Hepatocyte (in vitro differentiated cells): Measurements from ENCODE around the gene WDR33. TPM values are rescaled to one million over a fixed set of nuclear protein-coding genes. Genes with fewer than 3 reads are reported as not detected.

Experiments
- DNase-seq: peaks from one replicate; pipeline ENCODE4 v3.0.0-alpha.2; 2016; ENCODE audit warnings: low spot score
- H2AFZ ChIP-seq: fragments of 200-600 bp; sonication (generic); 2 replicates; pipeline ENCODE4 v1.6.0; 2016; ENCODE audit warnings: antibody characterized with exemption, mild to moderate bottlenecking
- H3K27ac ChIP-seq: fragments of 200-600 bp; sonication (generic); 2 replicates; pipeline ENCODE4 v1.5.1; 2016; ENCODE audit warnings: mild to moderate bottlenecking
- H3K27me3 ChIP-seq: fragments of 200-600 bp; sonication (generic); 2 replicates; pipeline ENCODE4 v1.6.1; 2016
- H3K36me3 ChIP-seq: fragments of 200-600 bp; sonication (generic); replicated peaks from 2 replicates; pipeline ENCODE4 v1.5.1; 2016; ENCODE audit warnings: low read depth; ENCODE audit not compliant: insufficient read depth
- H3K4me1 ChIP-seq: fragments of 200-600 bp; sonication (generic); 2 replicates; pipeline ENCODE4 v1.5.1; 2016; ENCODE audit warnings: mild to moderate bottlenecking, moderate library complexity; ENCODE audit not compliant: insufficient read depth
- H3K4me2 ChIP-seq: fragments of 200-600 bp; sonication (generic); 2 replicates; pipeline ENCODE4 v1.6.0; 2016
- H3K4me3 ChIP-seq: fragments of 200-600 bp; sonication (generic); 2 replicates; pipeline ENCODE4 v1.5.1; 2016; ENCODE audit warnings: mild to moderate bottlenecking
- H3K79me2 ChIP-seq: fragments of 200-600 bp; sonication (generic); 2 replicates; pipeline ENCODE4 v1.6.0; 2017; ENCODE audit warnings: mild to moderate bottlenecking
- H3K9me2 ChIP-seq: fragments of 200-600 bp; sonication (generic); replicated peaks from 2 replicates; pipeline ENCODE4 v1.6.0; 2017; ENCODE audit warnings: mild to moderate bottlenecking; ENCODE audit not compliant: insufficient read depth
- H3K9me3 ChIP-seq: fragments of 200-600 bp; sonication (generic); 2 replicates; pipeline ENCODE4 v1.5.1; 2016; ENCODE audit warnings: low read depth, mild to moderate bottlenecking
- H4K20me1 ChIP-seq: fragments of 200-600 bp; sonication (generic); 2 replicates; pipeline ENCODE4 v1.6.0; 2016; ENCODE audit warnings: mild to moderate bottlenecking; ENCODE audit not compliant: insufficient read depth, poor library complexity, severe bottlenecking
- EZH2 ChIP-seq: fragments of 200-600 bp; sonication (generic); IDR thresholded peaks from 2 replicates; pipeline ENCODE4 v1.6.1; 2016; ENCODE audit warnings: antibody characterized with exemption, mild to moderate bottlenecking, borderline replicate concordance
- EZH2phosphoT487 ChIP-seq: fragments of 200-600 bp; sonication (generic); IDR thresholded peaks from one replicate; pipeline ENCODE4 v1.6.1; 2018; ENCODE audit warnings: antibody characterized with exemption, mild to moderate bottlenecking, low read depth, moderate library complexity; ENCODE audit not compliant: unreplicated experiment, severe bottlenecking
- WGBS: methylation state at CpG from one replicate; pipeline ENCODE4 v1.1.6; 2016; ENCODE audit warnings: low lambda C conversion rate; ENCODE audit errors: missing lambda C conversion rate; 5-methylcytosine and 5-hydroxymethylcytosine counted together
- polyA plus RNA-seq: library from polyadenylated mRNA; unstranded; fragments of >200 nt; fragmentation: Nextera tagmentation; extraction: Ambion mirVana; gene quantifications from 2 replicates; pipeline ENCODE4 v1.2.1, GENCODE V29; 2016
- total RNA-seq: library from RNA; depleted of rRNA; stranded (reverse); fragments of >200 nt; gene quantifications from 2 replicates; pipeline ENCODE4 v1.2.3, GENCODE V29; 2014
- TF ChIP-seq, protein P1 (sequence below): fragments of 200-600 bp; sonication (generic); IDR thresholded peaks from 2 replicates; pipeline ENCODE4 v1.5.1; 2016; ENCODE audit warnings: antibody characterized with exemption, mild to moderate bottlenecking; ENCODE audit not compliant: poor library complexity

WDR33 gene
- total and polyA plus RNA-seq, 2 experiments from 2014 or later, result 43.3 to 47.5 TPM

GRCh38 chr2:127694986-127695385 is 116.0 kb downstream of the WDR33 start:
- Histone ChIP-seq H3K9me3 (no peaks in the 10 kb centered on the region), H3K79me2 (no peaks in the 10 kb centered on the region), H2AFZ (no peak overlapping the region), H3K4me2 (peak overlapping the region; percentile 77), H3K27me3 (no peaks in the 10 kb centered on the region), H3K4me1 (peaks cover 6% of the 10 kb centered on the region), H3K36me3 (no peaks in the 10 kb centered on the region), H3K27ac (no peak overlapping the region), H3K4me3 (no peak overlapping the region), H3K9me2 (no peaks in the 10 kb centered on the region), H4K20me1 (no peaks in the 10 kb centered on the region)
- 95% methylated on average over 9 of the region's 9 CpGs for WGBS
- no peak for DNase-seq
- TF ChIP-seq, protein P1, sequence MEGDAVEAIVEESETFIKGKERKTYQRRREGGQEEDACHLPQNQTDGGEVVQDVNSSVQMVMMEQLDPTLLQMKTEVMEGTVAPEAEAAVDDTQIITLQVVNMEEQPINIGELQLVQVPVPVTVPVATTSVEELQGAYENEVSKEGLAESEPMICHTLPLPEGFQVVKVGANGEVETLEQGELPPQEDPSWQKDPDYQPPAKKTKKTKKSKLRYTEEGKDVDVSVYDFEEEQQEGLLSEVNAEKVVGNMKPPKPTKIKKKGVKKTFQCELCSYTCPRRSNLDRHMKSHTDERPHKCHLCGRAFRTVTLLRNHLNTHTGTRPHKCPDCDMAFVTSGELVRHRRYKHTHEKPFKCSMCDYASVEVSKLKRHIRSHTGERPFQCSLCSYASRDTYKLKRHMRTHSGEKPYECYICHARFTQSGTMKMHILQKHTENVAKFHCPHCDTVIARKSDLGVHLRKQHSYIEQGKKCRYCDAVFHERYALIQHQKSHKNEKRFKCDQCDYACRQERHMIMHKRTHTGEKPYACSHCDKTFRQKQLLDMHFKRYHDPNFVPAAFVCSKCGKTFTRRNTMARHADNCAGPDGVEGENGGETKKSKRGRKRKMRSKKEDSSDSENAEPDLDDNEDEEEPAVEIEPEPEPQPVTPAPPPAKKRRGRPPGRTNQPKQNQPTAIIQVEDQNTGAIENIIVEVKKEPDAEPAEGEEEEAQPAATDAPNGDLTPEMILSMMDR, result no peak
- no peak for TF ChIP-seq EZH2phosphoT487
- no peak for TF ChIP-seq EZH2

DNA sequence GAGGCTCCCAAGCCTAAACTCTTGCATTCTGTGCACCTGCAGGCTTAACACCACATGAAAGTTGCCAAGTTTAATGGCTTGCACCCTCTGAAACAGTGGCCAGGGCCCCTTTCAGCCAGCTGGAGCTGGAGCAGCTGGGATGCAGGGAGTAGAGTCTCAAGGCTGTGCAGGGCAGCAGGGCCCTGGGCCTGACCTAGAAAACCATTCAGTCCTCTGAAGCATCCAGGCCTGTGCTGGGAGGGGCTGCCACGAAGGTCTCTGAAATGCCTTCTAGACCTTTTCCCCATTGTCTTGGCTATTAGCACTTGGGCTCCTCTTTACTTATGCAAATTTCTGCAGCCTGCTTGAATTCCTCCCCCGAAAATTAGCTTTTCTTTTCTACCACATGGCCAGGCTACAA is 120.3 kb downstream of the WDR33 start:
- H3K27me3 ChIP-seq, result no peaks in the 10 kb centered on the region

DNA sequence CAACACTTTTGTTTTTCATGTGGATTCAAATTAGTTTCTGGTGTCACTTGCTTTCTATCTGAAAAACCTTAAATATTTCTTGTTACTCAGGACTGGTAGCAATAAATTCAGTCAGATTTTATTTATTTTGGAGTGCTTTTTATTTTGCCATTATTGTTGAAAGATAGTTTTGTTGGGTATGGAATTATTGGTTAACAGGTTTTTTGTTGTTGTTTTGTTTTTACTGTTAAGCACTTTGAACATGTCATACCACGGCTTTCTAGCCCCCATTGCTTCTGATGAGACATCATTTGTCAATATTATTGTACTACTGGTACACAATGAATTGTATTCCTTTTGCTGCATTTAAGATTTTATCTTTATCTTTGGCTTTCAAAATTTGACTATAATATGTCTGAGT is 122.6 kb downstream of the WDR33 start:
- H3K27ac ChIP-seq, result no peak overlapping the region
- no peak for TF ChIP-seq EZH2phosphoT487
- no peak for TF ChIP-seq EZH2
- TF ChIP-seq, protein P1, result no peak
- no peaks in the 10 kb centered on the region for H3K9me2 ChIP-seq
- H3K4me2 ChIP-seq, result no peak overlapping the region
- no peak overlapping the region for H3K4me3 ChIP-seq
- H3K79me2 ChIP-seq, result no peaks in the 10 kb centered on the region
- no peak overlapping the region for H2AFZ ChIP-seq
- 70% methylated on average over 1 of the region's 1 CpG for WGBS
- no peak for DNase-seq
- no peaks in the 10 kb centered on the region for H4K20me1 ChIP-seq
- no peaks in the 10 kb centered on the region for H3K36me3 ChIP-seq
- no peaks in the 10 kb centered on the region for H3K9me3 ChIP-seq
- H3K4me1 ChIP-seq, result peaks cover 13% of the 10 kb centered on the region
- no peaks in the 10 kb centered on the region for H3K27me3 ChIP-seq

More for the DNA sequence above, 120.3 kb downstream of the WDR33 start:
- Histone ChIP-seq H3K9me2 (no peaks in the 10 kb centered on the region), H3K4me3 (no peak overlapping the region), H3K36me3 (no peaks in the 10 kb centered on the region), H2AFZ (no peak overlapping the region), H3K4me2 (no peak overlapping the region), H4K20me1 (no peaks in the 10 kb centered on the region), H3K9me3 (no peaks in the 10 kb centered on the region), H3K27ac (no peak overlapping the region), H3K79me2 (no peaks in the 10 kb centered on the region), H3K4me1 (peaks cover 3% of the 10 kb centered on the region)
- DNase-seq, result no peak
- 81% methylated on average over 2 of the region's 2 CpGs for whole genome bisulfite sequencing
- TF ChIP-seq EZH2phosphoT487 (no peak), EZH2 (no peak)
- TF ChIP-seq, protein P1, result no peak
